ENCODE data around the gene NARS2. TPM values are rescaled to one million over a fixed set of nuclear protein-coding genes. Genes with fewer than 3 reads are reported as not detected.

The NARS2 gene
- total RNA-seq, 1 donor from 2014 or later: 25.5 TPM

DNA sequence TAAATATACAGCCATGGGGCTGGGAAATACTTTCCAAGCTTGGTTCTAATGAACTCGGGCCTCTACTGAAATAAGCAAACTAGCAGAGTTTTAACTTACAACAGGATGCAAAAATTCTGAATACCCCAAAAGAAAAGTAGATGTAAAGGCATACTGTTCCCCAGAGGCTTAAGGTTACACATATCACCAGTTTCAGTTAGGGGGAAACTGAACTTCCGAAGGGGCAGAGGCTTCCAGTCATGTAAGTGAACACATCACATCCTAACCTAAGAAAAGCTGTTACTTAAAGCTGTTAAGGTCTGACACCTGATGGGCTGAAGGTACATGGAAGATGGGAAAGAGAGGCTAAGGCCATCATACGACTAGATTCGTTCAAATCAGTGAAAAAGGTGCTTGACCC, 159.3 kb downstream of the NARS2 start:
- no peak for DNase-seq (ENCODE audit: low read depth)
- H3K36me3 ChIP-seq (ENCODE audit: control insufficient read depth, insufficient read depth, low read length): no peaks in the 10 kb centered on the region
- TF ChIP-seq, protein P1, sequence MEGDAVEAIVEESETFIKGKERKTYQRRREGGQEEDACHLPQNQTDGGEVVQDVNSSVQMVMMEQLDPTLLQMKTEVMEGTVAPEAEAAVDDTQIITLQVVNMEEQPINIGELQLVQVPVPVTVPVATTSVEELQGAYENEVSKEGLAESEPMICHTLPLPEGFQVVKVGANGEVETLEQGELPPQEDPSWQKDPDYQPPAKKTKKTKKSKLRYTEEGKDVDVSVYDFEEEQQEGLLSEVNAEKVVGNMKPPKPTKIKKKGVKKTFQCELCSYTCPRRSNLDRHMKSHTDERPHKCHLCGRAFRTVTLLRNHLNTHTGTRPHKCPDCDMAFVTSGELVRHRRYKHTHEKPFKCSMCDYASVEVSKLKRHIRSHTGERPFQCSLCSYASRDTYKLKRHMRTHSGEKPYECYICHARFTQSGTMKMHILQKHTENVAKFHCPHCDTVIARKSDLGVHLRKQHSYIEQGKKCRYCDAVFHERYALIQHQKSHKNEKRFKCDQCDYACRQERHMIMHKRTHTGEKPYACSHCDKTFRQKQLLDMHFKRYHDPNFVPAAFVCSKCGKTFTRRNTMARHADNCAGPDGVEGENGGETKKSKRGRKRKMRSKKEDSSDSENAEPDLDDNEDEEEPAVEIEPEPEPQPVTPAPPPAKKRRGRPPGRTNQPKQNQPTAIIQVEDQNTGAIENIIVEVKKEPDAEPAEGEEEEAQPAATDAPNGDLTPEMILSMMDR (IDR thresholded peaks at IDR 0.05; ENCODE audit: insufficient read depth, low read length, poor library complexity, severe bottlenecking): no peak
- H3K27me3 ChIP-seq (ENCODE audit: control insufficient read depth, insufficient read depth, low read length): no peaks in the 10 kb centered on the region
- no peak overlapping the region for H3K4me3 ChIP-seq (ENCODE audit: low read depth, low read length)

DNA sequence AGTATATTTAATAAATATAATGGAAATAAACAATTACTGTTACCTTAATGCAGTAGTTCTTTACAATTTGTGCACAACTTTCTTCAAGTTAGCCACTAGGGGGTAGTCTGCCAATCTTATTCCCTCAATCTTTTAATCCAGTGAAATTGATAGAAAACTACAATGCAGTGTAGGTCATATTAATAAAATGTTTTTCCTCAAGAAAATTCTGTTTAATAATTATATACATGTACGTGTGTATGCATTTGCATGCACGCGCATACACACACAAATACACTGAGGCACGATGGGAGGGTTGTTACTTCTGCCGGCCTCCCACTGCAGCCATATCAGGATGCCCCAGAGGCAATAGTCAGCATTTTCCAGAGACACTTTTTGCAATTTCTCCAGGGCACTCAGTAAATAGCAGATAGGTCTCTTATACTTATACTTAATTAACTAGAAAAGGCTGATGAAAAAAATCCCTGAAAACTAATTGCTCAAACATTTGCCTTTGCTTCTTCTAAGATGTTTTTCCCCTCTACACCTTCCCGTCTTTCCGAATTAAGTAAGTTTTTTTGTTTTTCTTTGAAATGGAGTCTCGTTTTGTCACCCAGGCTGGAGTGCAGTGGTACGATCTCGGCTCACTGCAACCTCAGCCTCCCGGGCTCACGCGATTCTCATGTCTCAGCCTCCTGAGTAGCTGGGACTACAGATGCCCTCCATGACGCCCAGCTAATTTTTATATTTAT, 160.2 kb downstream of the NARS2 start:
- no peak for DNase-seq (ENCODE audit: low read depth)
- H3K4me3 ChIP-seq (ENCODE audit: low read depth, low read length): no peak overlapping the region
- TF ChIP-seq, protein P1 (IDR thresholded peaks at IDR 0.05; ENCODE audit: insufficient read depth, low read length, poor library complexity, severe bottlenecking): peak; percentile 57

GRCh38 chr11:78408619-78409018, 166.0 kb downstream of the NARS2 start:
- Histone ChIP-seq H3K4me3 (ENCODE audit: low read depth, low read length) (no peak overlapping the region), H3K27me3 (ENCODE audit: control insufficient read depth, insufficient read depth, low read length) (no peaks in the 10 kb centered on the region), H3K36me3 (ENCODE audit: control insufficient read depth, insufficient read depth, low read length) (no peaks in the 10 kb centered on the region)
- TF ChIP-seq, protein P1 (IDR thresholded peaks at IDR 0.05; ENCODE audit: insufficient read depth, low read length, poor library complexity, severe bottlenecking): no peak
- DNase-seq (ENCODE audit: low read depth): no peak

More for the DNA sequence above, 160.2 kb downstream of the NARS2 start:
- Histone ChIP-seq H3K36me3 (ENCODE audit: control insufficient read depth, insufficient read depth, low read length) (no peaks in the 10 kb centered on the region), H3K27me3 (ENCODE audit: control insufficient read depth, insufficient read depth, low read length) (no peaks in the 10 kb centered on the region)

- H3K36me3 ChIP-seq (ENCODE audit: control insufficient read depth, insufficient read depth, low read length): no peaks in the 10 kb centered on the region
- no peaks in the 10 kb centered on the region for H3K27me3 ChIP-seq (ENCODE audit: control insufficient read depth, insufficient read depth, low read length)
- TF ChIP-seq, protein P1 (IDR thresholded peaks at IDR 0.05; ENCODE audit: insufficient read depth, low read length, poor library complexity, severe bottlenecking): no peak
- no peak overlapping the region for H3K4me3 ChIP-seq (ENCODE audit: low read depth, low read length)
- DNase-seq (ENCODE audit: low read depth): peak; percentile 44
Measured at GRCh38 chr11:78406568-78407196, 168.0 kb downstream of the NARS2 start.

- Histone ChIP-seq H3K4me3 (ENCODE audit: low read depth, low read length) (no peak overlapping the region), H3K27me3 (ENCODE audit: control insufficient read depth, insufficient read depth, low read length) (no peaks in the 10 kb centered on the region), H3K36me3 (ENCODE audit: control insufficient read depth, insufficient read depth, low read length) (no peaks in the 10 kb centered on the region)
- TF ChIP-seq, protein P1 (IDR thresholded peaks at IDR 0.05; ENCODE audit: insufficient read depth, low read length, poor library complexity, severe bottlenecking): no peak
- DNase-seq (ENCODE audit: low read depth): no peak
Measured at GRCh38 chr11:78405805-78406204, 168.9 kb downstream of the NARS2 start.

Measured in kidney epithelial cell (primary cell).